Measurements from ENCODE around the gene MAFF.

DNA sequence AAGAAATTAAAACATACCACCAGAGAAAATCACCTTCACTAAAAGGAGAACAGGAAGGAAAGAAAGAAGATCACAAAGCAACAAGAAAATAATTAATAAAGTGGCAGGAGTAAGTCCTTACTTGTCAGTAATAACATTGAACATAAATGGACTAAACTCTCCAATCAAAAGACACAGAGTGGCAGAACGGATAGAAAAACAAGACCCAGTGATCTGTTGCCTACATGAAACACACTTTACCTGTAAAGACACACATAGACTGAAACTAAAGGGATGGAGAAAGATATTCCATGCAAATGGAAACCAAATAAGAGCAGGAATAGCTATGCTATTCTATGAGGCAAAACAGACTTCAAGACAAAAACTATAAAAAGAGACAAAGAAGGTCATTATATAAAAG, 46.1 kb upstream of the MAFF start:
- TF ChIP-seq, protein P1, sequence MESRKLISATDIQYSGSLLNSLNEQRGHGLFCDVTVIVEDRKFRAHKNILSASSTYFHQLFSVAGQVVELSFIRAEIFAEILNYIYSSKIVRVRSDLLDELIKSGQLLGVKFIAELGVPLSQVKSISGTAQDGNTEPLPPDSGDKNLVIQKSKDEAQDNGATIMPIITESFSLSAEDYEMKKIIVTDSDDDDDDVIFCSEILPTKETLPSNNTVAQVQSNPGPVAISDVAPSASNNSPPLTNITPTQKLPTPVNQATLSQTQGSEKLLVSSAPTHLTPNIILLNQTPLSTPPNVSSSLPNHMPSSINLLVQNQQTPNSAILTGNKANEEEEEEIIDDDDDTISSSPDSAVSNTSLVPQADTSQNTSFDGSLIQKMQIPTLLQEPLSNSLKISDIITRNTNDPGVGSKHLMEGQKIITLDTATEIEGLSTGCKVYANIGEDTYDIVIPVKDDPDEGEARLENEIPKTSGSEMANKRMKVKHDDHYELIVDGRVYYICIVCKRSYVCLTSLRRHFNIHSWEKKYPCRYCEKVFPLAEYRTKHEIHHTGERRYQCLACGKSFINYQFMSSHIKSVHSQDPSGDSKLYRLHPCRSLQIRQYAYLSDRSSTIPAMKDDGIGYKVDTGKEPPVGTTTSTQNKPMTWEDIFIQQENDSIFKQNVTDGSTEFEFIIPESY (IDR thresholded peaks at IDR 0.05; ENCODE audit: extremely low read depth, insufficient replicate concordance, low read length), result no peak
- TF ChIP-seq RAD21 (IDR thresholded peaks at IDR 0.05; ENCODE audit: low read depth) (no peak), CEBPB (IDR thresholded peaks at IDR 0.05; ENCODE audit: low read depth) (no peak), SP1 (IDR thresholded peaks at IDR 0.05; ENCODE audit: low read depth) (no peak), POLR2AphosphoS5 (IDR thresholded peaks at IDR 0.05; ENCODE audit: low read depth, low read length) (no peak), POLR2A (IDR thresholded peaks at IDR 0.05; ENCODE audit: borderline replicate concordance, extremely low read depth, insufficient read depth, insufficient read length) (no peak), JUND (IDR thresholded peaks at IDR 0.05) (no peak), EZH2 (IDR thresholded peaks at IDR 0.05) (no peak)
- TF ChIP-seq, protein P2, sequence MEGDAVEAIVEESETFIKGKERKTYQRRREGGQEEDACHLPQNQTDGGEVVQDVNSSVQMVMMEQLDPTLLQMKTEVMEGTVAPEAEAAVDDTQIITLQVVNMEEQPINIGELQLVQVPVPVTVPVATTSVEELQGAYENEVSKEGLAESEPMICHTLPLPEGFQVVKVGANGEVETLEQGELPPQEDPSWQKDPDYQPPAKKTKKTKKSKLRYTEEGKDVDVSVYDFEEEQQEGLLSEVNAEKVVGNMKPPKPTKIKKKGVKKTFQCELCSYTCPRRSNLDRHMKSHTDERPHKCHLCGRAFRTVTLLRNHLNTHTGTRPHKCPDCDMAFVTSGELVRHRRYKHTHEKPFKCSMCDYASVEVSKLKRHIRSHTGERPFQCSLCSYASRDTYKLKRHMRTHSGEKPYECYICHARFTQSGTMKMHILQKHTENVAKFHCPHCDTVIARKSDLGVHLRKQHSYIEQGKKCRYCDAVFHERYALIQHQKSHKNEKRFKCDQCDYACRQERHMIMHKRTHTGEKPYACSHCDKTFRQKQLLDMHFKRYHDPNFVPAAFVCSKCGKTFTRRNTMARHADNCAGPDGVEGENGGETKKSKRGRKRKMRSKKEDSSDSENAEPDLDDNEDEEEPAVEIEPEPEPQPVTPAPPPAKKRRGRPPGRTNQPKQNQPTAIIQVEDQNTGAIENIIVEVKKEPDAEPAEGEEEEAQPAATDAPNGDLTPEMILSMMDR (IDR thresholded peaks at IDR 0.05 in 2 of 3, conservative IDR thresholded peaks at IDR 0.05 in 1 of 3; ENCODE audit: borderline replicate concordance in 1 of 3, insufficient read depth in 1 of 3, low read depth in 2 of 3, low read length in 2 of 3), result no peak
- TF ChIP-seq, protein P3, sequence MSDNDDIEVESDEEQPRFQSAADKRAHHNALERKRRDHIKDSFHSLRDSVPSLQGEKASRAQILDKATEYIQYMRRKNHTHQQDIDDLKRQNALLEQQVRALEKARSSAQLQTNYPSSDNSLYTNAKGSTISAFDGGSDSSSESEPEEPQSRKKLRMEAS (IDR thresholded peaks at IDR 0.05), result no peak
